ENCODE results near the gene PCGF3. TPM values are rescaled to one million over a fixed set of nuclear protein-coding genes. Genes with fewer than 3 reads are reported as not detected.
A peak's percentile ranks its signal among the peaks of the same experiment; 100 is the strongest.
"Not testable (repeated sequence)": the region's sequence is repeated elsewhere in the genome, so short reads cannot be mapped to it uniquely, and the experiment has no call there.

PCGF3 gene
- total RNA-seq, 2 donors from 2014 or later = 23.0 to 25.9 TPM

- Mint-ChIP-seq H3K36me3 (no peaks in the 10 kb centered on the region), H3K9me3 (no peaks in the 10 kb centered on the region), H3K27ac (peak overlapping the region; percentile 15 to 93)
- ATAC-seq (no peak), DNase-seq (ENCODE audit: low spot score in 2 of 2) (no peak)
These were observed 48.8 kb downstream of the PCGF3 start for GRCh38 chr4:754221-755120.

GRCh38 chr4:757111-757510 lies 51.5 kb downstream of the PCGF3 start:
- Mint-ChIP-seq H3K36me3 (peaks cover 10 to 20% of the 10 kb centered on the region in 2 donors), H3K9me3 (no peaks in the 10 kb centered on the region), H3K27ac (no peak overlapping the region)
- no peak for ATAC-seq
- no peak for DNase-seq (ENCODE audit: low spot score in 2 of 2)

GRCh38 chr4:759810-760209 lies 54.2 kb downstream of the PCGF3 start:
- not testable (repeated sequence) for DNase-seq (ENCODE audit: low spot score in 2 of 2); ATAC-seq; H3K9me3 Mint-ChIP-seq
- Mint-ChIP-seq H3K27ac (peak overlapping the region in 1 of 2 donors; percentile 68), H3K36me3 (peaks cover 15 to 23% of the 10 kb centered on the region in 2 donors)

DNA sequence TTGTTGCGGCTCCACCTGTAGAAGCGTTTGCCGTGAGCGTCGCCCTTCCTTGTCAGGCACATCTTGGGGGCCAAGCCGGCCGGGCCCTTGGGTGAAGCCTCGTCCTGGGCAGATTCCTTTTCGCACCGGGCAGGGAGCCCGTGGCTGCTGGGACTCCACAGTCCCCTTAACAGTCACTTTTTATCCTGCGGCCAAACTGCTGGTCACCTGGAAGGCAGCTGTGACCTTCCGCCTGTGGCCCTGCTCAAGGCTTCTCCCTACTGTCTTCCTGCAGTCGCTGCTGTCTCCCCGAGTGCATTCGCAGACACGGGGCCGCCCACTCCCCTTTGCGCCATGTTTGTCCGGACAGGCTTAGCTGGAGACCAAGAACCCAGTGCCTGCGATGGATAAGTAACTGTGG lies 55.0 kb downstream of the PCGF3 start:
- Mint-ChIP-seq H3K36me3 (peaks cover 15 to 25% of the 10 kb centered on the region in 2 donors), H3K9me3 (no peaks in the 10 kb centered on the region), H3K27ac (peak overlapping the region; percentile 29 to 68)
- DNase-seq (ENCODE audit: low spot score in 2 of 2) (no peak), ATAC-seq (no peak)

DNA sequence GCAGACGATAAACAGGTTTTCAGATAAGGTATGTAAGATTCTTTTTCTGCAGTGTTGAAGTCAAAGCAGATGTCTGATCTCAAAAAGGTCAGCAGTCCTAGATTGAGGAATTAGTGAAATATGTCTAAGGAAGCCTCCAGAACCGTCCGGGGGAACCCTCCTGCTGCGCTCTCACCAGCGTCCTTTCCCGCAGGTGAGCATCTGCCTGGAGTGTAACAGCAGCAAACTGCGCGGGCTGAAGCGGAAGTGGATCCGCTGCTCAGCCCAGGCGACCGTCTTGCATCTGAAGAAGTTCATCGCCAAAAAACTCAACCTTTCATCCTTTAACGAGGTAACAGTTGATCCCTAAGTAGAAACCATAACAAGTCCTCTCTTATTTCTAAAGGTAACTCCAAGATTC lies 55.5 kb downstream of the PCGF3 start:
- ATAC-seq (no peak), DNase-seq (ENCODE audit: low spot score in 2 of 2) (no peak)
- peaks cover 15 to 25% of the 10 kb centered on the region in 2 donors for H3K36me3 Mint-ChIP-seq
- peak overlapping the region; percentile 70 to 74 for H3K27ac Mint-ChIP-seq
- no peaks in the 10 kb centered on the region for H3K9me3 Mint-ChIP-seq

DNA sequence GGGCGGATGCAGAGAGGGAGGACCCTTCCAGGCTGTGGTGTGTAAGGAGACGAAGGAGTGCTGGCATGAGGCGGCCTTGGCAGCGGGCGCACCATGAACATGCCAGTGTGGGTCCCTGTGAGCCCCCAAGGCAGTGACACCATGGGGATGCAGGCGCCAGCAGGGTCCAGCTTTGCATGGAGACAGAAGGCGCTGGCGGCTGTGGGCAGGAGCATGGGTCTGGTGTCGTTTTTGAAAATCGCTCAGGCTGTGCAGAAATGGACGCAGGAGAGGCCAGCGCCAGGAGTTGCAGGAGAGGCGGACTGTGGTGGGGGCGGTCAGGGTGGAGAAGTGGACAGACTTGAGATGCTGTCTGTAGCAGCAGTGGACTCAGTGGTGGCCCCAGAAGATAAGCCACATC lies 56.1 kb downstream of the PCGF3 start:
- Mint-ChIP-seq H3K36me3 (peaks cover 15 to 25% of the 10 kb centered on the region in 2 donors), H3K9me3 (no peaks in the 10 kb centered on the region), H3K27ac (peak overlapping the region; percentile 70 to 74)
- ATAC-seq (no peak), DNase-seq (ENCODE audit: low spot score in 2 of 2) (no peak)

GRCh38 chr4:762211-763190 lies 56.9 kb downstream of the PCGF3 start:
- H3K27ac Mint-ChIP-seq = peak overlapping the region; percentile 74 to 93

GRCh38 chr4:763191-763810 lies 57.7 kb downstream of the PCGF3 start:
- peaks cover 15 to 25% of the 10 kb centered on the region in 2 donors for H3K36me3 Mint-ChIP-seq
- H3K27ac Mint-ChIP-seq = peak overlapping the region; percentile 13 to 44
- ATAC-seq (no peak), DNase-seq (ENCODE audit: low spot score in 2 of 2) (no peak)
- H3K9me3 Mint-ChIP-seq = no peaks in the 10 kb centered on the region

More at GRCh38 chr4:762211-763190, 56.9 kb downstream of the PCGF3 start:
- ATAC-seq = peak in 1 of 2 donors; percentile 21
- no peak for DNase-seq (ENCODE audit: low spot score in 2 of 2)
- Mint-ChIP-seq H3K36me3 (peaks cover 15 to 25% of the 10 kb centered on the region in 2 donors), H3K9me3 (no peaks in the 10 kb centered on the region)

DNA sequence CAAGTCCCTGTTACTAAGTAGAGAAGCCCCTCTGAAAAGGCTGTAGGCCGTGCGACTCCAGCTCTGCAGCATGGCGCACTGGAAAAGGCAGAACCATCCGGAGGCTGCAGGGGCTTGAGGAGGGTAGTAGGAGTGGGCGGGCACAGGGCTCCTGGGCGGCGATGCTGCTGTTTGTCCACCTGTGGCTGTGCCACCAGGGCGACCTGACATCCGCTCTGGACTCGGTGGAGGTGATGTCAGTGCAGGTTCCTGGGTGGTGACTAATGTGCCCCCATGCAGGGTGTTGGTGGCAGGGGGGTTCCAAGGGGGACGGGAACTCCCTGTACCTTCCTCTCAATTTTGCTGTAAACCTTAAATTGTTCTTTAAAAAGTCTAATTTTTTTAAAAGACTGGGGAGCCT lies 58.3 kb downstream of the PCGF3 start:
- Mint-ChIP-seq H3K9me3 (no peaks in the 10 kb centered on the region), H3K36me3 (peaks cover 15 to 25% of the 10 kb centered on the region in 2 donors), H3K27ac (peak overlapping the region in 1 of 2 donors; percentile 44)
- DNase-seq (ENCODE audit: low spot score in 2 of 2) = no peak
- peak in 1 of 2 donors; percentile 20 for ATAC-seq

DNA sequence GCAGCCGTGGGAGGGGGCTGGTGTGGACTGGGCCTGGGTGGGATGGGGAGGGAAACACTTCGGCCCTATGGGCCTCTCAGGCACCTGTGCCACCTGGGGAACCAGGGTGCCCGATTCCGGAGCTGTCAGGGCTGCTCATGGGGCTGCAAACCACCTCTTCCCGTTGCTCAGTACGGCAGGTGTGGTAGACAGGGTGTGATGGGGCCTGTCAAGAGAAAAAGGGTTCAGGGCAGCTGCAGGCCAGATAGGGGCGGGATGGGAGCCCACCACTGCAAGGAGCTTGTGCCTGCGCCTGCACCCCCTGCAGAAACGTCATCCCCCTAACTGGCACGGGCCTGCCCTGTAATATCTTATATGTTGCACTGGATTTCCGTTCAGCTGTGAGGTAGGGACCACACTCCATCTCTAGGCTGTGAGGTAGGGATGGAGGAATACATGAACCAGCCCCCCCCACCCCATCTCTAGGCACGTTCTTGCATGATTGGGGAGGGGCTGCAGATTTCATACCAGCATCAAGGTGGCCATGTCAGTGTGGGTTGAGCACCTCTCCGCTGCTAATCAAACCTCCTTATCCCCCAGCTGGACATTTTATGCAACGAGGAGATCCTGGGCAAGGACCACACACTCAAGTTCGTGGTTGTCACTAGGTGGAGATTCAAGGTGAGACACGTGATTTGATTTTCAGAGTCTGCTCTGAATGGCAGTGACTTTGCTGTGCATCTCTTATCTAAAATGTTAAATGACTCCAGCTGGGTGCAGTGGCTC lies 59.0 kb downstream of the PCGF3 start:
- Mint-ChIP-seq H3K36me3 (peaks cover 18 to 25% of the 10 kb centered on the region in 2 donors), H3K27ac (peak overlapping the region; percentile 49 to 85), H3K9me3 (no peaks in the 10 kb centered on the region)
- ATAC-seq = peak in 1 of 2 donors; percentile 16
- DNase-seq (ENCODE audit: low spot score in 2 of 2) = no peak

DNA sequence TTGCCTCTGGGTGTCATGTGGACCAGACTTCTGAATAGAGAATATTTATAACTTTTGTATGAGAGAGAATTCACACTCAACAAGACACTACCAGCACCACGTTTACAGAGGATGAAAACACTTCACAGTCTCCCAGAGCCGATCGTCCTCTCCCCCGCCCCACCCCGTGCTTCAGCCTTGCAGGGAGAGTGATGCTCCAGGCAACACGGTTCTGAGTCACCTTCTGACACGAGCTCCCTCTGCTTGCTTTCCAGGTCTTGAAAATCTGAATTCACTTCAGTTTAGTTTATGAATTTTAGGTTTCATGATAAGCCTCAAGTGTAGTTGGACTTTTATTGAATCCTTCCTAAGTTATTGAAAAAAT lies 60.5 kb downstream of the PCGF3 start:
- H3K36me3 Mint-ChIP-seq = peaks cover 12 to 14% of the 10 kb centered on the region in 2 donors
- peak in 1 of 2 donors; percentile 17 for ATAC-seq
- no peak for DNase-seq (ENCODE audit: low spot score in 2 of 2)
- H3K27ac Mint-ChIP-seq = peak overlapping the region in 1 of 2 donors; percentile 44
- H3K9me3 Mint-ChIP-seq = no peaks in the 10 kb centered on the region

- DNase-seq (ENCODE audit: low spot score in 2 of 2) = no peak
- H3K27ac Mint-ChIP-seq = peak overlapping the region in 1 of 2 donors; percentile 44
- H3K9me3 Mint-ChIP-seq = no peaks in the 10 kb centered on the region
These were observed 61.1 kb downstream of the PCGF3 start for GRCh38 chr4:766559-767283.

DNA sequence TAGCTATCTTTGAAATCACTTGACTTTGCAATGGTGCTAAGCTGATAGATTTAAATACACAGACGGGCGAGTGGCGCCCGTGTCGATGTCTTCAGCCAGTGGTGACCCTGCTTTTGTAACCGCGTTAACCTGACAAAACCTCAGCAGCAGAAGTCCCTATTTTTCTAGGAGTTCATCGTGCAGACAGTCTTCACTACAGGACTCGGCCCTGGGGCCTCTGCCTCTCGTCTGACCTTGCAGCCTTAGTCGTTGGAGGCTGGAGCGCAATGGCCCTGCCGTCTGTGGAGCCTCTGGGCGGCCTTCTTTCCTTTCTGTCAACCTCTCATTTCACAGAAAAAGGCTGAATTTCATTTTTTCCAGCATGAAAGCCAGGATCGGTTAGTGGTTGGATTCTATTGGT lies 62.4 kb downstream of the PCGF3 start:
- no peak for DNase-seq (ENCODE audit: low spot score in 2 of 2)
- Mint-ChIP-seq H3K27ac (no peak overlapping the region), H3K36me3 (peaks cover 4 to 12% of the 10 kb centered on the region in 2 donors), H3K9me3 (no peaks in the 10 kb centered on the region)
- ATAC-seq = no peak

More at GRCh38 chr4:766559-767283, 61.1 kb downstream of the PCGF3 start:
- ATAC-seq = no peak
- H3K36me3 Mint-ChIP-seq = peaks cover 8 to 12% of the 10 kb centered on the region in 2 donors

DNA sequence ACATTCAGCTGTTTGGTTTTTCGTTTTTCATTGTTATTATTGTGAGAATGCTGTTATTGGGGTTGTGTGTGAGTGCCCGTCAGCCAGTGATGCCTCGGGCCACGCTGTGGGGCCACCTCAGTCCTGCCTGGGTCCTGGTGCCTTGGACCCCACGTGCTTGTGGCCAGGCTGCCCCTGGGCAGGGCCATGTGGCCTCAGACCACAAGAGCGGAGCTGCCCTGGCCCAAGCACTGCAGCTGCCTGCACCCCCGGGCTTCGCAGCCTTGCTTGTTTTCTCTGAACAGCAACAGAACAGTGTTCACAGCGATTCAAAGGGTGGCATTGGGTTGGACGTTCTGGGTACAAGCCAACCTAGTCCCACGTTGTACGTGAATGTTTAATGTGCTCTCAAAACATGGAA lies 63.4 kb downstream of the PCGF3 start:
- Mint-ChIP-seq H3K9me3 (no peaks in the 10 kb centered on the region), H3K36me3 (peaks cover 4 to 8% of the 10 kb centered on the region in 2 donors)
- ATAC-seq = no peak

DNA sequence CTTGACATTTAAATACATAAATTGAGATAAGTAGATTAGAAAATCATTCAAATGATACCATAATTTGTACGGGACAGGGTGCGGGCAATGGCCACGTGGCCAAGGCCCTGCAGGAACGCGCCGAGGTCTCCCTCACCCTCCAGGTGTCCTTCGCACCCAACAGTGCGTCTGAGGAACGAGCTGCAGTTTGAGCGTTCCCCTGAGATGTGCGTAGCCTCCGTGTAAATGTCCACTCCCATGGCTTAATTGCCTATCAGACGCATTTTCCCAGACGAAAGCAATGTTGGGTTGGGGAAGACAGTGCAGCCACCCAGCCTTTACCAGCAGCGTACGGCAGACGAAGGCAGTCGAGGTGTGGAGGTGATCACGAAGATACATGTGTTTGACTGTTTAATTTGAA lies 63.9 kb downstream of the PCGF3 start:
- Mint-ChIP-seq H3K27ac (no peak overlapping the region), H3K36me3 (peaks cover 9 to 11% of the 10 kb centered on the region in 2 donors), H3K9me3 (no peaks in the 10 kb centered on the region)
- DNase-seq (ENCODE audit: low spot score in 2 of 2) = no peak
- ATAC-seq = no peak

More for the DNA sequence above, 63.4 kb downstream of the PCGF3 start:
- no peak for DNase-seq (ENCODE audit: low spot score in 2 of 2)
- no peak overlapping the region for H3K27ac Mint-ChIP-seq
